Stimulated activated CD8-positive, alpha-beta memory T cell treated with anti-CD3 and anti-CD28 coated beads, Interleukin-12 subunit alpha, Interleukin-12 subunit beta, amount 100 ng/mL, for 24 hours (primary cell): ENCODE results near the gene PELO.

Experiments
- DNase-seq: peaks from one replicate; pipeline ENCODE4 v3.0.0-alpha.2; 2020; ENCODE audit errors: extremely low read depth

PELO gene

GRCh38 chr5:52831786-52832511 lies 44.2 kb downstream of the PELO start:
- DNase-seq = no peak

- no peak for DNase-seq
Measured at GRCh38 chr5:52834320-52834719, 46.6 kb downstream of the PELO start.

- DNase-seq = no peak
Measured at GRCh38 chr5:52837068-52837467, 49.4 kb downstream of the PELO start.
